HepG2 (cell line): ENCODE results near the gene IGSF11. TPM values are rescaled to one million over a fixed set of nuclear protein-coding genes. Genes with fewer than 3 reads are reported as not detected.

ENCODE experiments used
- ATAC-seq: fragments of 200-7000 bp; cut with Tn5 transposase; 3 replicates; pipeline ENCODE4 v1.9.1; 2020; ENCODE audit warnings: mild to moderate bottlenecking, moderate library complexity
- BruUV-seq: library from RNA; stranded (reverse); fragments of 400-500 nt; replicated peaks from 2 replicates; lab custom pipeline; 2021; lab: Mats Ljungman, UMichigan
- CTCF ChIA-PET: fragments of 300-600 bp; formaldehyde crosslinking; extraction: SDS; loops from one replicate; lab custom pipeline; 2021; ENCODE audit warnings: low total read pairs, inconsistent platforms, low intra/inter-chr PET ratio; lab: Yijun Ruan, JAX
- POLR2A ChIA-PET: fragments of 350-600 bp; sonication (Branson Sonifier 250); formaldehyde crosslinking; loops from one replicate; lab custom pipeline; 2020; ENCODE audit warnings: antibody characterized with exemption, inconsistent platforms; lab: Yijun Ruan, JAX
- DNase-seq: peaks from one replicate; pipeline ENCODE4 v3.0.0-alpha.2; 2015; ENCODE audit warnings: low spot score
- FAIRE-seq: peaks from 3 replicates; lab custom pipeline; 2011; peaks lifted over from hg19 to GRCh38; lab: Jason Lieb, UNC
- H2AFZ ChIP-seq: one replicate; pipeline ENCODE4 v1.6.1; 2011; ENCODE audit warnings: low read length, inconsistent platforms
- H3K27ac ChIP-seq: fragments of 300-600 bp; 3 replicates; pipeline ENCODE4 v1.8.0; 2011; ENCODE audit warnings: mixed run types, mild to moderate bottlenecking, mixed read lengths, low read length, inconsistent platforms; ENCODE audit not compliant: insufficient read depth; ENCODE audit errors: extremely low read length
- H3K27me3 ChIP-seq, 2 experiments: fragments of 200-600 bp in 1 of 2; 2 replicates in 1 of 2; 3 replicates in 1 of 2; pipeline versions ENCODE4 v1.6.0 to v1.8.0; 2011; ENCODE audit warnings: low read length in 2 of 2, mild to moderate bottlenecking in 2 of 2, moderate library complexity in 2 of 2, inconsistent platforms in 1 of 2; ENCODE audit not compliant: insufficient read depth in 2 of 2, control insufficient read depth in 1 of 2
- H3K36me3 ChIP-seq, 2 experiments: fragments of 200-600 bp in 1 of 2; replicated peaks in 1 of 2; 2 replicates in 1 of 2; 3 replicates in 1 of 2; pipeline versions ENCODE4 v1.5.1 to v1.8.0; 2011; ENCODE audit warnings: low read length in 2 of 2, inconsistent platforms in 1 of 2; ENCODE audit not compliant: insufficient read depth in 2 of 2, control insufficient read depth in 1 of 2
- H3K4me1 ChIP-seq: 2 replicates; pipeline ENCODE4 v1.5.1; 2012; ENCODE audit warnings: low read length, inconsistent platforms; ENCODE audit not compliant: insufficient read depth
- H3K4me2 ChIP-seq: 2 replicates; pipeline ENCODE4 v1.6.0; 2011; ENCODE audit warnings: low read depth, low read length, inconsistent platforms
- H3K4me3 ChIP-seq, 3 experiments: fragments of 200-600 bp in 1 of 3; sonication (generic), shearing (Covaris generic) in 1 of 3; replicated peaks in 1 of 3; 2 replicates each; pipeline ENCODE4 v1.5.1; 2011 to 2016; ENCODE audit warnings: low read length in 3 of 3, inconsistent platforms in 2 of 3, low read depth in 2 of 3, mild to moderate bottlenecking in 2 of 3, control low read depth in 1 of 3, mixed read lengths in 1 of 3; ENCODE audit not compliant: insufficient read depth in 1 of 3
- H3K79me2 ChIP-seq: one replicate; pipeline ENCODE4 v1.6.1; 2011; ENCODE audit warnings: low read length, inconsistent platforms; ENCODE audit not compliant: insufficient read depth
- H3K9ac ChIP-seq: 2 replicates; pipeline ENCODE4 v1.6.0; 2011; ENCODE audit warnings: mild to moderate bottlenecking, low read depth, low read length, inconsistent platforms; ENCODE audit not compliant: insufficient read depth
- H3K9me3 ChIP-seq: 2 replicates; pipeline ENCODE4 v1.5.1; 2012; ENCODE audit warnings: mild to moderate bottlenecking, low read length
- H4K20me1 ChIP-seq: 2 replicates; pipeline ENCODE4 v1.6.0; 2011; ENCODE audit warnings: inconsistent platforms, mild to moderate bottlenecking, low read length, moderate library complexity; ENCODE audit not compliant: insufficient read depth
- FIP1L1 ChIP-seq: fragments of 200-400 bp; formaldehyde crosslinking; IDR thresholded peaks from 2 replicates; pipeline ENCODE4 v1.6.1; 2018; ENCODE audit warnings: low read depth, mild to moderate bottlenecking, low read length, moderate library complexity, borderline replicate concordance; ENCODE audit not compliant: insufficient read depth
- KLF6 ChIP-seq: IDR thresholded peaks from 2 replicates; pipeline ENCODE4 v1.8.0; 2016; ENCODE audit warnings: missing biosample characterization, missing genetic modification reagents
- NR2F6 ChIP-seq, 2 experiments: IDR thresholded peaks; 2 replicates each; pipeline ENCODE4 v1.6.1; 2016; ENCODE audit warnings: antibody characterized with exemption in 1 of 2, mild to moderate bottlenecking in 1 of 2
- NR3C1 ChIP-seq: sonication (generic); formaldehyde crosslinking; IDR thresholded peaks from 2 replicates; pipeline ENCODE4 v1.4.0; 2020; ENCODE audit warnings: missing genetic modification reagents
- REL ChIP-seq: sonication (generic); formaldehyde crosslinking; conservative IDR thresholded peaks from 2 replicates; pipeline ENCODE4 v1.8.0; 2022; ENCODE audit warnings: mild to moderate bottlenecking, missing genetic modification reagents, moderate library complexity
- YY1 ChIP-seq: IDR thresholded peaks from 2 replicates; pipeline ENCODE4 v1.6.1; 2011; ENCODE audit warnings: low read length, low read depth, moderate library complexity, mild to moderate bottlenecking; ENCODE audit not compliant: insufficient read depth, insufficient replicate concordance
- ZC3H4 ChIP-seq: sonication (generic); formaldehyde crosslinking; IDR thresholded peaks from 2 replicates; pipeline ENCODE4 v1.4.0; 2020; ENCODE audit warnings: missing genetic modification reagents, borderline replicate concordance
- ZNF660 ChIP-seq: sonication (generic); formaldehyde crosslinking; IDR thresholded peaks from 2 replicates; pipeline ENCODE4 v1.5.1; 2020; ENCODE audit warnings: mild to moderate bottlenecking, low read depth, missing genetic modification reagents, borderline replicate concordance
- WGBS: methylation state at CpG from one replicate; pipeline ENCODE4 v1.1.6; 2017; ENCODE audit warnings: low lambda C conversion rate; 5-methylcytosine and 5-hydroxymethylcytosine counted together
- in situ Hi-C: cut with HindIII; loops from 2 replicates; pipeline ENCODE4 v1.10.0; 2017; ENCODE audit warnings: low pct_unique_long_range_greater_than_20kb; ENCODE audit not compliant: extremely low pct_ligation_motif_present
- intact Hi-C: fragments of 100-400 bp; cut with micrococcal nuclease; formaldehyde crosslinking; loops from one replicate; pipeline ENCODE4 v1.10.0; 2022; ENCODE audit not compliant: unreplicated experiment
- polyA plus RNA-seq, 8 experiments: library from polyadenylated mRNA; depleted of rRNA in 3 of 8; stranded (reverse) in 7 of 8; unstranded in 1 of 8; fragments of >200 nt; fragmentation: Illumina TruSeq in 4 of 8; extraction: Trizol in 4 of 8; gene quantifications; 2 replicates each; pipeline versions ENCODE4 v1.2.1 to v1.2.3, GENCODE V29; 2011 to 2016; ENCODE audit warnings: low read depth in 4 of 8, missing spikeins in 1 of 8, mixed read lengths in 1 of 8; ENCODE audit not compliant: insufficient read depth in 1 of 8
- total RNA-seq, 5 experiments: library from RNA; depleted of rRNA; stranded (reverse); fragments of >200 nt; fragmentation: Illumina TruSeq; extraction: Trizol; gene quantifications; 2 replicates each; pipeline ENCODE4 v1.2.3, GENCODE V29; 2016; ENCODE audit warnings: low read depth in 1 of 5
- TF ChIP-seq, protein P1 (sequence below): IDR thresholded peaks from 2 replicates; pipeline ENCODE4 v1.6.1; 2012; ENCODE audit warnings: inconsistent platforms

Gene IGSF11
- total and polyA plus RNA-seq, 2 of the 13 experiments (the other 11 are each of a cell fraction or from before 2014, with no cell fraction given) = not detected

DNA sequence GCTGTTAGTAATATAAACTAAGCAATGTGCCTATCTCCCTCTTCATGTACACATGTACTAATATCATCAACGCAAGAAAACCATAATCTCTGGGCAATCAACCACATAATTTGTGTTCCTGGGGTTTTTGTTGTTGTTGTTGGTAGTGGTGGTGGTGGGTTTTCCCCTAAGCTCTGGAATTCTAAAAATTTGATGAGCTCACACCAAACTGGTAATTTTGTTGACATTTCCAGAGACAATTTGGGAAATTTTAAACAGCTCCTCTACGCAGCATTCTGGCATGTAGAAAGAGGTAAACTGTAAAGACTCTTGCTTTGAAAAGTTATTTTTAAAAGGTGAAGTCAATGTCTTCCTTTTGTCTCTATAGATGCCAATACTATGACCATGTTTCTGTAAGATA is 126.7 kb downstream of the IGSF11 start:
- Histone ChIP-seq H3K9ac (no peak overlapping the region), H3K27ac (no peak overlapping the region), H3K4me3 (no peak overlapping the region), H3K4me1 (no peaks in the 10 kb centered on the region), H3K27me3 (no peaks in the 10 kb centered on the region; a peak in 1 of 5 replicates), H3K9me3 (no peaks in the 10 kb centered on the region), H2AFZ (no peak overlapping the region), H3K36me3 (no peaks in the 10 kb centered on the region), H4K20me1 (no peaks in the 10 kb centered on the region), H3K4me2 (no peak overlapping the region), H3K79me2 (no peaks in the 10 kb centered on the region)
- no TSS peak for BruUV-seq
- DNase-seq (no peak), ATAC-seq (no peak), FAIRE-seq (no peak)
- intact Hi-C loops = no loop called here
- 5% methylated on average over 2 of the region's 2 CpGs for WGBS
- ChIA-PET POLR2A (no interaction called here), CTCF (no interaction called here)
- in situ Hi-C loops = no loop called here
- TF ChIP-seq REL (CRISPR knock-in tag) (no peak), NR3C1 (no peak), FIP1L1 (no peak), ZNF660 (CRISPR knock-in tag) (no peak), NR2F6 (IDR thresholded peaks at IDR 0.05) (no peak), NR2F6 (CRISPR knock-in tag; IDR thresholded peaks at IDR 0.05) (no peak), ZC3H4 (CRISPR knock-in tag) (no peak), YY1 (no peak), KLF6 (no peak)
- TF ChIP-seq, protein P1, sequence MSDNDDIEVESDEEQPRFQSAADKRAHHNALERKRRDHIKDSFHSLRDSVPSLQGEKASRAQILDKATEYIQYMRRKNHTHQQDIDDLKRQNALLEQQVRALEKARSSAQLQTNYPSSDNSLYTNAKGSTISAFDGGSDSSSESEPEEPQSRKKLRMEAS = no peak
